RPMI7951 (cell line): Measurements from ENCODE around the gene QKI. TPM values are rescaled to one million over a fixed set of nuclear protein-coding genes. Genes with fewer than 3 reads are reported as not detected.
A peak's percentile ranks its signal among the peaks of the same experiment; 100 is the strongest.
"Not testable (repeated sequence)": the region's sequence is repeated elsewhere in the genome, so short reads cannot be mapped to it uniquely, and the experiment has no call there.

Source experiments
- DNase-seq: peaks from one replicate; pipeline ENCODE4 v3.0.0-alpha.2; 2012; ENCODE audit warnings: low read depth
- total RNA-seq: library from RNA; depleted of rRNA; stranded (reverse); fragments of >200 nt; shearing (Covaris generic); gene quantifications from 2 replicates; pipeline ENCODE4 v1.2.3, GENCODE V29; 2014

QKI gene
- total RNA-seq, 1 experiment from 2014 or later = 192 TPM

DNA sequence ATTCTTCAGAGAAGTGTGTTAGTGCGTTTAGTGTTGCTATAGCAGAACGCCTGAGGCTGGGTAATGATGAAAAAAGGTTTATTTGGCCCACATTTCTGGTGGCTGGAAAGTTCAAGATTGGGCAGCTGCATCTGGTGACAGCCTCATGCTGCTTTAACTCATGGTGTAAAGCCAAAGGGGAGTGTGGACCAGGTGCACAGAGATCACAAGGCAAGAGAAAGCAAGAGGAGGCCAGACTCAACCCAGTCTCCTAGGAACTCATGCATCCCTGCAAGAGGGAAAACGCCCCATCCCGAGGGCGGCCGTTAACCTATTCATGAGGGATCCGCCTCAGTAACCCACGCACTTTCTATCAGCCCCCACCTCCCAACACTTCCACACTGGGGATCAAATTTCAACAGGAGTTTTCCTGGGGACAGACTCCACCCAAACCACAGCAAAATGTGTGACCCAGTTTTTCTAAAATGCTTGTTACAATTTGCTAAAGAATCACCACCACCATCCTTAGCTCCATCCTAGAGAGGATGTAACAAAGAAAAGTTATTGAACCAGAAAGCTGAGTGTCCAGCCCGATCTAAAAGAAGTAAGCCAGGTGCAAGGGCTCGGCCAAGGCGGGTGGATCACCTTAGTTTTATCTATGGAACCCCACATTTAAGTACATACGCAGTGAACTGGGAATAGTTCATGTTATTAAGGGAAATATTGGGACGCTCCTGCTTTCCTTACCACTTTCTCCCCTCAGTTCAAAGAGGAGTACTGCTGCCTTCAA, 164.8 kb downstream of the QKI start:
- no peak for DNase-seq

GRCh38 chr6:163579880-163580295, 165.4 kb downstream of the QKI start:
- DNase-seq = no peak

GRCh38 chr6:163580311-163581030, 166.0 kb downstream of the QKI start:
- no peak for DNase-seq

- no peak for DNase-seq
Observed at GRCh38 chr6:163583558-163583957, 169.0 kb downstream of the QKI start.

GRCh38 chr6:163585932-163586437, 171.5 kb downstream of the QKI start:
- peak; percentile 96 for DNase-seq

DNA sequence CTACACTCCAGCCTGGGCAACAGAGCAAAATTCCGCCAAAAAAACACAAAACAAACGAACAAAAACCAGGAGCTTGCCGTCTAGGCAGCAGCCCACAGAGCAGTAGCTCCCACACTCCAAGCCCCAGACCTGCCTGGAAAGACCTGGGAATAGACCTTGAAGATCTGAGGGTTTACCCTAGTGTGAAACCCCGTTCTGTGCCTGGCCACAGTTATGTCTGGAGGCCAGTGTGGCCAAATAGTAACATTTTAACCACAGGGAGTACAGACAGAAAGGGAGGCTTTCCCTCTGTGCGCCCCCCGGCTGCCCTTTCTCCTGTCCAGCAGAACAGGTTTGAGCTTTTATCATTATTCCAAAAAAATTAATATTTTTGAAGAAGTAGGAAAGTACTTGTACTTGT, 172.4 kb downstream of the QKI start:
- no peak for DNase-seq

GRCh38 chr6:163588220-163588919, 173.9 kb downstream of the QKI start:
- peak; percentile 93 for DNase-seq

GRCh38 chr6:163589387-163589786, 174.9 kb downstream of the QKI start:
- peak; percentile 42 for DNase-seq

- DNase-seq = not testable (repeated sequence)
Observed at GRCh38 chr6:163590132-163590531, 175.6 kb downstream of the QKI start.

GRCh38 chr6:163592872-163593271, 178.4 kb downstream of the QKI start:
- DNase-seq = no peak

DNA sequence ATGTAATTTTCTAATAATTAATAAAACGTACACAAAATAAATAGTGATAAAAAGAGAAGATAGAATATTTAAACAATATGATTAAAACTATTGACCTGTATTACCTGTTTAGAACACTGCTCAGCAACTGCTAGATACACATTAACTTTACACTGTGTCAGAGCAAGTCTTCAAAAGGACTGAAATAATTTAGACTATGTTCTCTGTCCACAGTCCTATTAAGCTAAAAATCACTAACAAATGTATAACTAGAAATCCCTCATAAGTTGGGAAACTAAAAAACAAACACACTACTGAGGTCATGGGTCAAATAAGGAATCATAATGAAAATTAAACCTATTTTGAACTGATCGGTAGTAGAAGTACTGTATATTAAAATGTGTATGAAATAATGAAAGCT, 181.7 kb downstream of the QKI start:
- no peak for DNase-seq

GRCh38 chr6:163599136-163599535, 184.6 kb downstream of the QKI start:
- no peak for DNase-seq

DNA sequence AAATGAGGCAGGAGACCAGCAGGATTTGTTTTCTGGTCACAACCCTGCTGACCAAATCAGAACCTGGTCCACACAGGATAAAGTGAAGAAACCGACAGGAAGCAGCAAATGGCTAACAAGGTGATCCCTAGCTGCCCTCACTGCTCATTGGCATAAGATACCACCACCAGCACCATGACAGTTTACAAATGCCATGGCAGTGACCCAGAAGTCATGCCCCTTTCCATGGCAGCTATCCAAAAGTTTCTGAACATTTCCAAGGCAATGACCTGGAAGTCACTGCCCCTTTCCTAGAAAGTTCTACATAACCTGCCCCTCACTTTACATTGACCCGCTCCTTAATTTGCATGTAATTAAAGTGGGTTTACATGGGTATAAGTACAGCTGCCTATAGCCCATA, 185.2 kb downstream of the QKI start:
- DNase-seq = no peak

DNA sequence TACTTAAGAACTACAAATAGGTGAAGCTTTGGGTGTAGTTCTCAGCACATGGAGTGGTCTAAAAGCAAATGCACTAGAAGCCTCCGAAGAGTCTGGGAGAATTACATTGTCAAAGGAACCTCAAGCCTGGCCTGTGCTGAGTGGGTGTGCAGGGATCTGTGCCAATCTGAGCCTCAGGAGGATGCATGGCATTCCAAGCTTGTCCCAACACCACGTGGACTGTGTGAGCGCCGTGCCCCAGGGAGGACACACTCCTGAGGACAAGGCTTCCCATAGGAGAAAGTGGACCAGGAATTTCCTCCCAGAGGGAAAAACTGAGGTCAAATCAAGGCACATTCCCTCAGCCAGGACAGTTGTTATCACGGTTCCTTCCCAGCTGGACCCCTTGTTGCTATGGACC, 185.8 kb downstream of the QKI start:
- no peak for DNase-seq

GRCh38 chr6:163600781-163601180, 186.3 kb downstream of the QKI start:
- no peak for DNase-seq

DNA sequence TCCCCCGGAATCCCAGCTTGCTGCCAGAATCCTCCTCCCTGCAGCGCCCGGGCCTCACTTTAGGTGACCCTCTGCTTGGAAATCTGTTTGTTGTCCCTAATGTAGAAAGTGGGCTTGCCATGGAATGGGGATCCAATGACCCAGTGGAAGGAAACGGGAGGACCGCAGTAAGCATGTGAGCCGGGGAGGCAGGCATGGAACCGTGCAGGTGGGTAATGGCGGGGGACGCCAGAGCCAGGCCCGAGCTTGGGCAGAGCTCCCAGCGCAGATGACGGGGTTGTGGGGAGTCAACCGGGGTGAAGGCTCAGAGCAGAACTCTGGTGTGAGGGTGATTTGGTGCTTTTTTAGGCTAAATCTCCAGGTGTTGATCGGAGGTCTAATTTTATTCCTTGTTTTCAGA, 188.3 kb downstream of the QKI start:
- DNase-seq = no peak

DNA sequence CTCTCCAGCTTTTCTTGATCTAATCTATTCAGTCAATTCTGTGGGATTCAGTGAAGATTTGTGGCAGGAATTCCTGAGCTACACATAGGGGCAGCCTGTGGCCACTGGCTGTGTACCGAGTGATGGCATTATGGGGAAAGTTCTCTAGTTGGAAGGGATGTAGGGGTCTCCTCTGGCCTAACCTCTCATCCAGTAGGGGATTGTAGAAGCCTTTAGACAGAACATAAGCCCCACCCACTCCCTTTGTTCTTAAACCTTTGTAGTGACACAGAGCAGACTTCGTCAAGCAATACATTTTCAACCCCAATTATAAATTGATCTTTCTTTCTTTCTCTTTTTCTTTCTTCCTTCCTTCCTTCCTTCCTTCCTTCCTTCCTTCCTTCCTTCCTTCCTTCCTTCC, 188.9 kb downstream of the QKI start:
- no peak for DNase-seq

- no peak for DNase-seq
Observed at GRCh38 chr6:163605385-163606097, 191.0 kb downstream of the QKI start.

GRCh38 chr6:163607792-163608191, 193.3 kb downstream of the QKI start:
- DNase-seq = no peak

GRCh38 chr6:163608204-163608644, 193.7 kb downstream of the QKI start:
- DNase-seq = no peak

DNA sequence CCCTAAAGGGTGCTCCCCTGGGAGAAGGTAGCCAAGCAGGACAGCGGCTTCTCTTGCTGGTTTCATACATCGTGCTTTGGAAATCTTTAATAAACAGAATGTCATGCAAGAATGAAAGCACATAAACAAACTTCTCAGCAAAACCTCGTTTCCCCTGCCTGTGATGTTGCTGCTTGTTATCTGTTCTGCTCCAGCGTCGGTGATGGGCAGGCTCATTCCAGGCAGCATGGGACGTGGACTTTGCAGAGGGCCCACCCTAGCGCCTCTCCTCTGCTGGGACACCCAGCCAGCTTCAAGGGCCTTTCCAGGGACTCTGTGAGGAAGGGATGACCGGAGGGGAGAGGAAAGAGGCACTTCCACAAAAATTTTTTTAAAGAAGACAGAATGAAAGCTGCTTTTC, 197.7 kb downstream of the QKI start:
- no peak for DNase-seq

DNA sequence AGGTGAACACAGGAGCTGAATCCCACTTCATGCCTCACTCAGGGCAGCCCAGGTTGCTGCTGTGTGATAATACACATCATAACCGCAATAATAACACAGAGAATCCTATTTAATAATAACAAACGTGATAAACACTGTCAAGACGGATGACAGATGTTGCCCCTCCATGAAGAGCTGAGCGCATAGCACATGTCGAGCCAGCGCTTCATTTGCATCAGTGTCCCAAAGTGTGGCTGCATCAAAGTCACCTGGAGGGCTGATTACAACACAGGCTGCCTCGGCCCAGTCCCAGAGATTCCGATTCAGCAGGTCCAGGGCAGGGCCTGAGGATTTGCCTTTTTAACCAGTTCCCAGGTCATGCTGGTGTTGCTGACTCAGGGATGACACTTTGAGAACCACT, 198.5 kb downstream of the QKI start:
- DNase-seq = no peak
